Measurements from ENCODE around the gene AP1G1. TPM values are rescaled to one million over a fixed set of nuclear protein-coding genes. Genes with fewer than 3 reads are reported as not detected.
A peak's percentile ranks its signal among the peaks of the same experiment; 100 is the strongest.

AP1G1 gene
- total and polyA plus RNA-seq, 2 of the 8 experiments (the other 6 are each of a cell fraction or from before 2014, with no cell fraction given), result 43.9 to 68.4 TPM

DNA sequence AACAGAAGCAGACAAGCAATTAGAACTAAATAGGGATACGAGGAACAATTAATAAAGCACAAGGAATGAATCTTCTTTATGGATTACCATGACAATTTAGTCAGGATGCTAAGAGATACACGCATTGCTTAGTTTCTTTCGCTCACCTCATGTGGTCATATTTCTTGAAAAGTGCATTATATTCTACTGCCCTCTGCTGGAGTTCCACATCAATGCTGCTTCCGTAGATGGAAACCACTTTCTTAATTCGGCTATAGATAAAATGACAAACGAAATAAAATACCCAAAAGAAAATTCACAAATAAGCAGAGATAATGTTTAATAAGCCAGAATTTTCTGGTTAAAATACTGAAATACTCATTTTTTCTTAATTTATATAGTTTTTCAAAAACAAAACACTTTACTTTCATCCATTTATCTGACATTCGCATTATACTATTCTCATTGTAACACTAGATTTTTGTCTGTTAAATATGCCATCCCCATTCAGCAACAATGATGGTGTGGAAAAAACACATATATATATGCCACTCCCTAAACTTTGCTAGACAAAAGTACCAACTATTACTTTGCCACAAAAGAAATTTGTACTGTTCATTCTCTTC, 62.1 kb downstream of the AP1G1 start:
- Histone ChIP-seq H3K79me1 (ENCODE audit: low read depth, low read length) (no peaks in the 10 kb centered on the region), H3K4me2 (ENCODE audit: insufficient read depth in 1 of 2, low read depth in 2 of 2, low read length in 2 of 2) (no peak overlapping the region), H3K18ac (ENCODE audit: extremely low read depth, low read length) (no peak overlapping the region), H3K23ac (ENCODE audit: insufficient read length) (no peak overlapping the region), H3K4me1 (replicated peaks in 1 of 4; ENCODE audit: control insufficient read depth in 3 of 4, insufficient read depth in 4 of 4, low read length in 3 of 4) (no peaks in the 10 kb centered on the region), H4K5ac (ENCODE audit: insufficient read length, low read depth, low read length) (no peak overlapping the region), H3K36me3 (ENCODE audit: control insufficient read depth in 2 of 4, insufficient read depth in 4 of 4, low read length in 3 of 4) (peaks cover 7 to 40% (median 19%) of the 10 kb centered on the region in 4 experiments), H2BK12ac (ENCODE audit: low read depth, low read length) (no peak overlapping the region), H2BK20ac (ENCODE audit: low read length) (no peak overlapping the region), H4K20me1 (replicated peaks in 1 of 2; ENCODE audit: control insufficient read depth in 1 of 2, insufficient read depth in 2 of 2, low read length in 2 of 2) (no peaks in the 10 kb centered on the region), H2BK5ac (ENCODE audit: low read depth, low read length) (no peak overlapping the region), H2AK5ac (ENCODE audit: low read depth, low read length) (no peak overlapping the region), H3K14ac (ENCODE audit: insufficient read length) (no peak overlapping the region), H2AFZ (ENCODE audit: low read length) (no peak overlapping the region), H3K9me3 (ENCODE audit: insufficient read depth in 2 of 2, low read depth in 1 of 2, low read length in 1 of 2) (no peaks in the 10 kb centered on the region), H3K27me3 (replicated peaks in 1 of 4; ENCODE audit: control insufficient read depth in 3 of 4, extremely low read depth in 1 of 4, insufficient read depth in 3 of 4, low read length in 3 of 4) (no peaks in the 10 kb centered on the region), H2BK120ac (replicated peaks; ENCODE audit: low read depth, low read length) (no peak overlapping the region), H3K9ac (replicated peaks in 1 of 4; ENCODE audit: extremely low read depth in 1 of 4, low read depth in 3 of 4, low read length in 3 of 4) (no peak overlapping the region), H3K23me2 (ENCODE audit: low read depth, low read length) (no peaks in the 10 kb centered on the region), H3K4me3 (ENCODE audit: extremely low read depth in 1 of 4, insufficient read depth in 2 of 4, low read depth in 3 of 4, low read length in 4 of 4) (no peak overlapping the region), H4K91ac (replicated peaks; ENCODE audit: insufficient read length, low read length) (no peak overlapping the region), H2BK15ac (ENCODE audit: low read length) (no peak overlapping the region), H3K56ac (replicated peaks; ENCODE audit: insufficient read length, low read depth, low read length) (no peak overlapping the region), H3K27ac (ENCODE audit: low read depth, low read length) (no peak overlapping the region), H3K4ac (replicated peaks; ENCODE audit: insufficient read length, low read depth, low read length) (no peak overlapping the region), H3K79me2 (ENCODE audit: control insufficient read depth in 1 of 2, insufficient read depth in 2 of 2, low read length in 2 of 2) (no peaks in the 10 kb centered on the region), H4K8ac (ENCODE audit: extremely low read depth, insufficient read depth, low read length) (no peak overlapping the region)
- 88 to 100% methylated on average over 1 to 7 of the region's 7 CpGs for WGBS, 2 experiments (ENCODE audit: extremely low coverage in 1 of 2, insufficient coverage in 1 of 2, insufficient read length in 1 of 2, insufficient replicate concordance in 2 of 2, low coverage in 1 of 2, low lambda C conversion rate in 2 of 2, missing lambda C conversion rate in 1 of 2)
- POLR2A ChIA-PET (ENCODE audit: partially characterized antibody), result no interaction called here
- DNase-seq (ENCODE audit: low read depth in 1 of 2, low spot score in 2 of 2) (no peak), FAIRE-seq (peak; percentile 66)
- CTCF ChIA-PET (ENCODE audit: partially characterized antibody), result no interaction called here
- no peak for TF ChIP-seq NRF1 (IDR thresholded peaks at IDR 0.05; ENCODE audit: low read depth, low read length)
- TF ChIP-seq RAD21 (IDR thresholded peaks at IDR 0.05 in 1 of 2, conservative IDR thresholded peaks at IDR 0.05 in 1 of 2; ENCODE audit: low read depth in 2 of 2, low read length in 2 of 2), result peak; percentile 74 to 78
- TF ChIP-seq, protein P1, sequence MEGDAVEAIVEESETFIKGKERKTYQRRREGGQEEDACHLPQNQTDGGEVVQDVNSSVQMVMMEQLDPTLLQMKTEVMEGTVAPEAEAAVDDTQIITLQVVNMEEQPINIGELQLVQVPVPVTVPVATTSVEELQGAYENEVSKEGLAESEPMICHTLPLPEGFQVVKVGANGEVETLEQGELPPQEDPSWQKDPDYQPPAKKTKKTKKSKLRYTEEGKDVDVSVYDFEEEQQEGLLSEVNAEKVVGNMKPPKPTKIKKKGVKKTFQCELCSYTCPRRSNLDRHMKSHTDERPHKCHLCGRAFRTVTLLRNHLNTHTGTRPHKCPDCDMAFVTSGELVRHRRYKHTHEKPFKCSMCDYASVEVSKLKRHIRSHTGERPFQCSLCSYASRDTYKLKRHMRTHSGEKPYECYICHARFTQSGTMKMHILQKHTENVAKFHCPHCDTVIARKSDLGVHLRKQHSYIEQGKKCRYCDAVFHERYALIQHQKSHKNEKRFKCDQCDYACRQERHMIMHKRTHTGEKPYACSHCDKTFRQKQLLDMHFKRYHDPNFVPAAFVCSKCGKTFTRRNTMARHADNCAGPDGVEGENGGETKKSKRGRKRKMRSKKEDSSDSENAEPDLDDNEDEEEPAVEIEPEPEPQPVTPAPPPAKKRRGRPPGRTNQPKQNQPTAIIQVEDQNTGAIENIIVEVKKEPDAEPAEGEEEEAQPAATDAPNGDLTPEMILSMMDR (IDR thresholded peaks at IDR 0.05; ENCODE audit: control extremely low read depth in 1 of 3, insufficient read depth in 1 of 3, low read depth in 1 of 3, low read length in 3 of 3), result peak in 2 of 3 experiments; percentile 57 to 67; a peak in 3 of 4 replicates
